ENCODE data around the gene CLSTN2. TPM values are rescaled to one million over a fixed set of nuclear protein-coding genes. Genes with fewer than 3 reads are reported as not detected.

CLSTN2 gene
- total RNA-seq, 1 donor from 2014 or later, result 11.8 TPM

DNA sequence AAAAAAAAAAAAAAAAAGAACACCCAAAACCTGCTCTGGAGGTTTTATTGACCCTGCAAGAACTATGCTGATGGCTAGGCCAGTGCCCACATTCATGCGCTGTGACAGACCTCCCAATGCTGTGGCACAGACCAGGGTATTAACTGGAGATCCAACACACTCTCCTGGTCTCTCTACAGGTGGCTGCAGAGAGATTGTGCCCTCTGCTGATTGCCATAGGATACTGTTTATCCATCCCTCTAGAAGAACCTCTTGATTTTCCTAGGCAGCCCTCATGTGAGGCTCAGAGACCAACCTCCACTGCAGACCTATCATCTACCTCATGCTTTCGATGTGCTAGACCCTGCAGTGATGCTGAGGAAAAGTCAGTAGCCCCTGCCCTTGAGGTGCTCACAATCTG, 617.4 kb downstream of the CLSTN2 start:
- FAIRE-seq (no peak), DNase-seq (ENCODE audit: low spot score in 2 of 2) (no peak)

DNA sequence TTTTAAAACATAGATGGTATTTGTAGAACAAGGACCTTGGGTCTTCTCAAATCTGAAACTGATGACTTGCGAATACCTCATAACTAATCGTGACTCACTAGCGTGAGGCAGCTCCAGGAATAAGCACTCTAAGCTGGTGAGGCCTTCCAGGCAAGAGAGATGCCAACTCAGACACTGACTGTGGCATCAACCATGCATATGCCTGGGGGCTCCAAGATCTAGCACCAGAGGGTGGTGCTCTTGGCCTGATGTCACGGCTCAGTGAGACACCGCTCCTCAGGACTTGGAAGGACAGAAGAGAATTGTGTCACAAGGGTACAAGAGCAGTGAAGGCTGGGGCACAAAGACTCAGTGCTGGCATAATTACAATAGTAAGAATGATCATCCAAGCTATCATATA, 617.9 kb downstream of the CLSTN2 start:
- no peak for FAIRE-seq
- no peak for DNase-seq (ENCODE audit: low spot score in 2 of 2)

DNA sequence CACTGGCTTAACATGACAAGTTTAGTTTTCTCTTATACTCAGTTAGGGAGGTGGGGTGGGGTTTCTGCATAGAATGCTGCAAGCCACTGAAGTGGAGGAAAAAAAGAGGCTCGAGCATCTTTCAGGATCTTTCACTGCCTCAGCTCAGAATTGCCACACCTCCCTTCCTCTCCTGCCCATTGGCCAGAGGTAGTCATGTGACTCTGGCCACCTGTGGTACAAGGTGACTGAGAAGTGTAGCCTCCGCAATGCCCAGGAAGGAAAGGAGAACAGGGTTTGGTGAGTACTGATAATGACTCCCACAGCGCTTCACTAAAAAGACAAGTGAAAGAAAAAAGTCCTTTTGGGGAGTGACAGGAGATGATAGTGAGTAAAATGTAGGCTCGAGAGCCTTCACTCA, 618.6 kb downstream of the CLSTN2 start:
- no peak for FAIRE-seq
- DNase-seq (ENCODE audit: low spot score in 2 of 2), result no peak

DNA sequence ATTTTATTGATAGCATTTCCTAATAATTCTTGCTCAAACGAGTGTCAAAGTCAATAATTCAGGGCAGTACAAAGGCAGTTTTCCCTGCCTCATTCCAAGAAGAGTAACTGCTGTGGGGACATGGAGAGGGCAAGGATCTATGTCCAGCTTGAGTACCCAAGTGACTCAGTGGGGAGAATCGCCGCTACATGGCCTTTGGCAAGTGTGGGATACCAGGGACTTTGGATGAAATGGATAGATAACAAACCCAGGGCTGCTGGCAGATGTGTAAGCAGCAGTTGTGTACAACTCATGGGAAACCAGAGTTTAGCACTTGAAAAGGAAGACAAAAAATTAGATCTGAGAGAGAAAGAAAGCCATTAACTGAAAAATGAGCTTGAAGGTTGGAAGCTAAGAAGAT, 620.7 kb downstream of the CLSTN2 start:
- FAIRE-seq (no peak), DNase-seq (ENCODE audit: low spot score in 2 of 2) (no peak)

DNA sequence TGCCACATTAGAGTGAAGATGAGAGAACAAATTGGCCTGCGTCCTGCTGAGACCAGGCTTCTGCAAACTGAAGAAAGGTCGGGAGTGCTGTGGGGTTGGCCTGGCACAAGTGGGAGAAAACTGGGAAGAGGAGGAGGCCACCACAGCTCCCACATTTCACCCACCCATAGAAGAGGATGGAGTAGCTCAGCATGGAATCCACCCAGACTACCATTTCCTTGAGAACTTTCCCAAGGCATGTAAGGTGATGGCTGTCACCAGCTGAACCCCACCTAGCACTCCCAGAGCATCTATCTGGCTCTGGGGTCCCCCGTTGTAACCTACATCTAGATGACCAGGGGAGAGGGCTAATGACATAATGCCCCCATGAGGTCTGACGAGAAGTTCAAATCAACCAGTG, 622.5 kb downstream of the CLSTN2 start:
- DNase-seq (ENCODE audit: low spot score in 2 of 2), result no peak
- no peak for FAIRE-seq

DNA sequence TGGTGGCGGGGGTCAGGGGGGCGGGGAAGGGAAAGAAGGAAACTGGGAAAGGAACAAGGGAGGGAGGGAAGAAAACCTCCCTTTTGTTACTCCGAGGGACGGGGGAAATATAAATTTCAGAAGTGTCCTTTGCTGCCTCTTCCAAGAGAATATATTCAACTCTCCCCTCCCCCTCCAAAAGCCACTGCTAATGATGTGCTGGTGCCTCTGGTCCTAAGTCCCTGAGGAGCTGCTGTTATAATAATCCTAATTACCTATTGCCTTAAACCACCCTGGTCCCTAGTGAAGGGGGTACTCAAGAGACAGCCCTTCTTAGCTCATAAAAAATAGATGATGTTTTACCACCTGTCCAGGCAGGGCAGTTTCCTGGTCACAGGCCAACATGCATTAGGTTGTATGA, 624.6 kb downstream of the CLSTN2 start:
- DNase-seq (ENCODE audit: low spot score in 2 of 2) (no peak), FAIRE-seq (no peak)

DNA sequence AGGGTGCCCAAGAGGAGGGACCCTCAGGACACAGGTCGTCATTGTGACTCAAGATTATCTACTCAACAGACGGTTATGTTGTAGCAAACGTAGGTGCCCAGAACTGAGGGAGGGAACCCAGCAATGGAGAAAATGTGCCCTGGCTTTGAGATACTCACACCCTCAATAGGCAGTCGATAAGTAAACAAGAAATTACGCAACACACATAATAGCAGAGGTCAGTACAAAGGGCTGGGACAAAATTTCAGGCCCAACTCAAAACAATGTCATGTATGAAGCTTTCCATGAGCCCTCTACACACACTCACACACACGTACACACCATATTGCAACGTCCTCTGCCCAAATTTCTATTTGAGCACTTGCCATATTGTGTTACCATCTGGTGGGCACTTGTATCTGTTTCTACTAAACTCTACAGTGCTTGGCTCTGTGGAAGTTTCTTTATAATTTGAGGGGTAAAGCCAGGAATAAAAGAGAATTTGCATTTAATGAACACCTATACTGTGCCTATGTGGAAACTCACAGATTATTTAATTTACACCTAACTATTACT, 628.3 kb downstream of the CLSTN2 start:
- DNase-seq (ENCODE audit: low spot score in 2 of 2), result no peak
- no peak for FAIRE-seq

DNA sequence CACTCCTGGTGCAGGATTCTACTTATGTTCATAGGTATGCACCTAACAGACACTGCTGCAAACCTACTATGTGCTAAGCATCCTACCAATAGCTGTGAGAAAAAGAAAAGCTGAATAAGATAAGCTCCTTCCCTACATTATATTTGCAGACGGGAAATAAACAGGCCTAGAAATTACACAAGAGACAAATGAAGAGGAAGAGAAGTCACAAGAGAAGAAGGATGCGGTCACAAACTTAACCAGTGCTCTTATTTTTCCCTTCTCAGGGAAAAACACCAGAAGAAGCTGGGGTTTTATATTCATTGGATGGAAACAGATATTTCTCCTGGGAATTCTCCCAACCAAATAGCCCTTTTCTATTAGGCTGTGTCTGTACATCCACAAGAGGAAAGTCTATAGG, 633.1 kb downstream of the CLSTN2 start:
- no peak for FAIRE-seq

DNA sequence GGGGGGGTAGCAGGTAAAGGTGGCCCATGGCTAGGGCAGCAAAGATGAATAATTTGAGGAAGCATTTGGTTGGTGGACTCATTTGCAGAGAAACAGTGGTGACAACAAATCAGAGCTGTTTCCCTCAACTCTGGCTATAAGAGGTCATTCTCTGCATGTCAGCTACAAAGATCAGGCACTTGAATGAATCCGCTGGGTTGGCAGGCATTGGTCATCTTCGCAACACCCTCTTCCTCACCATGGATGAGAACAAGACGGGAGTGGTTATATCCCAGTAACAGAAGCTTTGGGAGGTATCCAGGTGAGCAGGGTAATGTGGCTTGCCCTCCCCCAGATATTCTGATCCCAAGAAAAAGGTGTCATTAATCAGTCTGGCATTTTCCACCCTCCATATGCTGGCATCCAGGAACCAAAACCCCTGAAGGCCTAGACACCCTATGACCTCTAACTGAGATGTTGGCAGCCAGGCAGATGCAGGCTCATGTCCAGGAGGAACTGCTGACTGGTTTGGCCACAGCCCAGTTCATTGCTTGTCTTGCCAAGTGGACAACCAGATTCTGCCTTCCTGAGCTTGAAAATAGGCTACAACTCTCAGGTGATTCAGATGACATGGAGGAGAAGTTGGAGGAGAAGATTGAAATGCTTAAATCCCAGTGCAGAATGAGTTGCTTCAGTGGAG, 634.0 kb downstream of the CLSTN2 start:
- FAIRE-seq (no peak), DNase-seq (ENCODE audit: low spot score in 2 of 2) (no peak)

More for the DNA sequence above, 633.1 kb downstream of the CLSTN2 start:
- DNase-seq (ENCODE audit: low spot score in 2 of 2), result no peak

DNA sequence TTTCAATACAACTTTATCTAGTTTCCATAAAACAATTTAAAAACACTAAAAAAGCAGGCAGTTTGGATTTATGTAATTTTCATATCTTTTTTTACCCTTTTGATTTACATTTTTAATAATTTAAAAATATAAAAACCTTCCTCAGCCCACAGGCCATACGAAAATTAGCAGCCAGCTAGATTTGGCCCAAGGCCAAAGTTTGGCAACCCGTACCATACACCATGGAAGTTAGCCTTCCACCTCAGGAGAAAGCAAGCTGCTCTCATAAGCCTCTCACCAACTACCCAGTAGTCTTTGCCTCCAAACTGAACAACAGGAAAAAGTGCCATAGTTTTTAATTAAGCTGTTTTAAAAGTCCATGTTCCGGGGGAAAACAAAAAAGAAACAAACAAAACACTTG, 635.6 kb downstream of the CLSTN2 start:
- FAIRE-seq, result no peak
- DNase-seq (ENCODE audit: low spot score in 2 of 2), result no peak

DNA sequence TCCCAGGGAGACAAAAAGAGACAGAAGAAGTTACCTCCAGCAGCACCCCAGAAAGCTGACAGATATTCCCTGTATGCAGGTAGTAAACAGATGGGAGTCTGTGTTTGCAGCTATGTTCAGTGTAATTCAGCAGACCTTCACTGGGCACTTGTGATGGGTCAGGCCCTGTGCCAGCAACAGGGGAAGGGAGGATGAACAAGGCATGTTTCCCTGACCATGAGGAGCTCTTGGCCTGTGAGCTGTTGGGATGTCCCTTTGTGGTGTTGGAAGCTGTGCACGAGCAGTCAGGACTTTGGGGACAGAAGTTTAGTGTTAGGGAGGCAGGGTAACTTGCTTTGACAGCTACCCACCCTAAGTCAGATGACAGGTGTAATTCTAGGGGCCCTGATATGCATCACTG, 636.9 kb downstream of the CLSTN2 start:
- FAIRE-seq, result no peak
- DNase-seq (ENCODE audit: low spot score in 2 of 2), result no peak

DNA sequence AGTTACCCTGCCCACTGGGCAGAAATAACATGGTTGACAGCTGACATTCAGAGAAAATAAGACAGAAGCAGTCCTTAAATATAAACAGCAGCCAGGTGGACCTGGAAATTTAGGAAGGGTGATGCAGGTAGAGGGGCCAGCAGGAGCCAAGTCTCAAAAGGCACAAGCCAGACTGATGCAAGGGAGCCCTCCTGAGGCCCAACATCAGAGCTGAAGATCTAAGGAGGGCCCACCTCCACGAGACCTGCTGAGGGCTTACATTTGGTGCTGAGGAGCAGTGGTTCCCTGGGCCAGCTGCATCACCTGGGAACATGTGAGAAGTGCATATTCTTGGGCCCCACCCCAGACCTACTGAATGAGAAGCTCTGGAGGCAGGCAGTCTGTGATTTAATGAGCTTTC, 637.3 kb downstream of the CLSTN2 start:
- FAIRE-seq (no peak), DNase-seq (ENCODE audit: low spot score in 2 of 2) (no peak)

DNA sequence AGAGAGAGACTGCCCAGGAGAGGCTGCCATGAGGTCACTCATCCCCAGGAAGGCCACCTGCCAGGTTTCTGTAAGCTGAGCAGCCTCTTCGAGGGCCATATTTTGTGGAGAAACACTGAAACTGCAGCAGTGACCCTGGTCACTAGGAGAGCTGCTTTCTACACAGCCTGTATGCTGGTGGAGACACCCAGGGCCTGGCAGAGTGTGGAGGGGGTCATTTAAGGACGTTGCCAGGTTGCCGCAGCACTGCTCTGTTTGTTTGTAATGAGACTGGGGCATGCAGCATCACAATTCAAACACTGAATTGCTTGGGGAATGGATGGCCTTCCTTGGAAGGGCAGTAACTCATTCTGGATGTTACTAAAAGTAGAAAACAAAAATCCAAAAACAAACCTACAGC, 638.0 kb downstream of the CLSTN2 start:
- no peak for FAIRE-seq
- peak in 1 of 2 donors; percentile 19 for DNase-seq (ENCODE audit: low spot score in 2 of 2)

DNA sequence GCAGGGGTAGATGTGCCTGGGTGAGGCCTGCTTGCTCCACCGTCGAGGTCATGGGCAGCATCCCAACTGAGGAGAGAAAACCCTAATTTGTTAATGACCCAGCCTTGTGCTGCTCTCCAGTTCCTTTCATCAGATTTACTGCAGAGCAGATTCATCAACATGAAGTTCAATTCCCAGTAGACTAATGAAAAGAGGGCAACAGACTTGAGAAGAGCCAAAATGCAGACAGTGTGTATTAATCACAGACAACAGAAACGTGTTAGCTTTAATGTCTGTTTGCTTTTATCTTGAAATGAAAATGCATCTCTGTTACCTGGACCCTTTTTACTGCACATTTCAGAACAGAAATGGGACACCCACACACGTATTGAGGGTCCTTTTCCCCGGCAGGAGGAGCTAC, 639.4 kb downstream of the CLSTN2 start:
- DNase-seq (ENCODE audit: low spot score in 2 of 2), result no peak
- no peak for FAIRE-seq

DNA sequence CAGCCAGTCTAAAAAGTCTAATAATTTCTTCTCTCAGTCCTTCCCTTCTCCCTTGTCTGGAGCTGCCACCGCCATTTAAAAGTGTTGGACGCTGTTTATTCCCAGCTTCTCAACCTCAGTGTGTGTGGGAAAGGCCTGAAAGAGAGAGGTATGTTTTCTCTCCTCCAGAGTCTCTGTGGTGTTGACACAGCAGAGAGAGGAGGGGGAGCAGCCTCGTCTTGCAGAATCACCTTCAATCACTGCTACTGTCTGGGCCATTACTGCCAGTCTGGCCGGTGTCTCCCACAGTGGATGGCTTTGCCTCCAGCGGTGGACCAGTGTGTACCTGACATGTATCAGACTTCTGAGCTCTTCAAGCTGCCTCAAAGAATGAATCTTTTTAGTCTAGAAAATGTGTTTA, 641.5 kb downstream of the CLSTN2 start:
- FAIRE-seq, result no peak
- no peak for DNase-seq (ENCODE audit: low spot score in 2 of 2)

DNA sequence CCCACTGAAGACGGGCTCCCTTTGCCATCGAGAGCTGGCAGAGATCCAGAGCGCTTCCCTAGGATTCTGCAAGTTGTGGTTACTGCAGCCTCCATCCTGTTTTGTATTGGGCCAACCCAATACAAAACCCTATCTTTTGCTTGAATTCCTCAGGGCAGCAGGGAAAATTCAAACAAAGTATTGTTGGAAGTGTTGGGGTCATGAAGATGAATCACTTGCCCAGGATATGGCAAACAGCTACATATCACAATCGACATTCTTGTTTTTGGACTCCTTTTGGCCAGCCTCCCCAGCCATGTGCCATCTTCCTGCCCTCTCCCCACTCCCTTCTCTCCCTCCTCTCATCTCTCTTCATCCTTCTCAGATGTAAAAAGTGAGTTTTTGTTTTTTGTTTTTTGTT, 642.9 kb downstream of the CLSTN2 start:
- no peak for DNase-seq (ENCODE audit: low spot score in 2 of 2)
- no peak for FAIRE-seq

DNA sequence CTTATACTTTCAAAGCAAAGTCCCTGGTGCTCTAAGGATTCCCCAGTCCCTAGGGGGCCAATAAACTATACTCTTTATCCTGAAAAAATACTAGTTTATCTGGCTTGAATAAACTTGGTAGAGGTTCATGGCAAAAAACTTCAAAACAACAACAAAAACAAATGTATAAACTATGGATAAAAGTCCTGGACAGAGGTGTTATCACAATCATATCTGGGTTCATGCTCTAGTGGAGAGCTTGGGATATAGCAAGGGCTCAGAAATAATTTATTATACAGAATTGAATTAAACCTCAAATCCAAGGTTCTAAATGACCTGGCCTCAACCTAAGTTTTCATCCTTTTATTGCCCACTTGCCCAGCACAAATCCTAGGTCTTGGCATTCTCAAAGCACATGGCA, 644.3 kb downstream of the CLSTN2 start:
- no peak for FAIRE-seq

DNA sequence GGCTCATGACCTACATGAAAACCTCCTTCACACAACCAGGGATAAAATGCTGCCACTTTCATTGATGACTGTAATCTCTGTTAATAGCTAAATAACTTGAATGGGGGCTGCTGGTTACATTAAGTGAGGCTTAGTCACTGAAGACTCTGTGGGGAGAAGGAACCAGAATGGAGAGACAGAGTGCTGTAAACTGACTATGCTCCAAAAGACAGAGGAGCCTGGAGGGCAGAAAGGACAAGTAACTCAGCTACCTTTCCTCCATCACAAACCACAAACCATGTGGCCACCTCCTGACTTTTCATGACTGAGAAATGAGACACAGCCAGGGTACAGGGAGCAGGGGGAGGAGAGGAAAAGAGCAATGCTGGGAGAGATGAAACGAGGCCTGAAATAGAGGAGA, 645.8 kb downstream of the CLSTN2 start:
- no peak for FAIRE-seq
- DNase-seq (ENCODE audit: low spot score in 2 of 2), result no peak

More for the DNA sequence above, 644.3 kb downstream of the CLSTN2 start:
- DNase-seq (ENCODE audit: low spot score in 2 of 2), result no peak

DNA sequence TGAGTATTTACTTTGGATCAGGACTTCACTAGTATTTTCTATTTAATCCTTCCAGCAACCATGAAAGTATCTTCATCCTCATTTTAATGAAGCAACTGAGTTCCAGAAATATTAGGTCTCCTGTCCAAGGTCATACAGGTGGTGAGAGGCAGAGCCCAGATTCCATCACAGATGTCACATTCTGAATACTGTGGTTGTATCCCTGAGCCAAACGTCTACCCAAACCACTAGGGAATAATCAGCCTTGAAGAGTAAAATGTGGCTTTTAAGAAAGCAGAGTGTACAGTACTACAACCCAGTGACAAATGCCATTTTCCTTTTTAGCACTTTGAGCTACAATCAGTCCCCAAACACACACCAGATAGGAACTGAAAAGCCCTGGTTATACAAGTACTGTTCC, 649.6 kb downstream of the CLSTN2 start:
- FAIRE-seq (no peak), DNase-seq (ENCODE audit: low spot score in 2 of 2) (no peak)

DNA sequence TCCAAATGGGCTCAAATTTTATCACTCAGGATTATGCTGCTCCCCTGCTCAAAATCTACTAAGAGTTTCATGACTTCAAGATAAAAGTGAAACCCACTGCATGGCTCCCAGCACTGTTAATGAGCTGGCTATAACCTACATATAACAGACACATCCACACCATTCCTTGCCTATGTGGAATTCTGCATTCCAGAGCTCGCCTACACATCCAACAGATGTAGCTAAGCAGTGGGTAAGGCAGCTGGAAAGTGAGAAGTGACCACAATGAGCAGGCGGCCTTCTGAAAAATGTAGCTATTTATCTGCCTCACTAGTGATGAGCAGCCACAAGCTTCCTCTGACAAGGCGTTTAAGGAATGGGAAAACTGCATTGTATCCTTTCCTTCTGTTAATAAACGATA, 650.8 kb downstream of the CLSTN2 start:
- no peak for DNase-seq (ENCODE audit: low spot score in 2 of 2)
- no peak for FAIRE-seq

DNA sequence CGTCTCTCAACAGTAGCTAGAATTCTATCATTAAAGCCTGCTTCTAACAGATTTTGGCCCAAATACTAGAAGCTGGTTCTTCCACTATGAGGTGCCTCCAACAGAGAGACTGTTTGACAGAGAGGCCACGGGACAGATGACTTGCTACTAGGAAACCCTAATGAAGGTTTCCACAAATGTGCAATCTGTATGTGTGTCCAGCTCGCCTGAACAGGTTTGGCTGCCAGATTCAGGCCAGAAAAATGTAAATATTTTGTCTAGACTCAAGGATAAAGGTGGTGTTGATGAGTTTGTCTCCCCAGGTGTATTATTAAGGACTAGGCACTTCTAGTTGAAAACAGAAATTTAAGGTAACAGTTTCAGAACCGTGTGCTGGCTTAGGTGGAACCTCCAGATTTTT, 651.3 kb downstream of the CLSTN2 start:
- FAIRE-seq (no peak), DNase-seq (ENCODE audit: low spot score in 2 of 2) (no peak)

DNA sequence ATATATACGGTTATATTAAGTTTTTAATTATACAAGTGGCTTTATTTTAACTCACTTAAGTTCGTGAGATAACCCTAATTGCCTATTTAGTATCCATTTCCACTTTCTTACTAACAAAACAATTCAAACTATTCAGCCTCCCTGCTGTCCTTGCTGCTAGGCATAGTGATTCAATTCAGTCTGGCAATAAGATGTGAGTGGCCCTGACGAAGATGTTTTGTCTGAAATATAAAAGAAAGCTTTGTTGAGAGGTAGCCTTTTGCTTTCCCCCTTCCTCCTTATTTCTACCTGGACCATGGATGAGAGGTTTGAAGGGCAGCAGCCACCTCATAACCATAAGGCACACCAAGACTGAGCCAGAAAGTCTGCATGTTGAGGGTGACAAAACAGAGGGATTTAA, 653.6 kb downstream of the CLSTN2 start:
- no peak for FAIRE-seq
- DNase-seq (ENCODE audit: low spot score in 2 of 2), result no peak

DNA sequence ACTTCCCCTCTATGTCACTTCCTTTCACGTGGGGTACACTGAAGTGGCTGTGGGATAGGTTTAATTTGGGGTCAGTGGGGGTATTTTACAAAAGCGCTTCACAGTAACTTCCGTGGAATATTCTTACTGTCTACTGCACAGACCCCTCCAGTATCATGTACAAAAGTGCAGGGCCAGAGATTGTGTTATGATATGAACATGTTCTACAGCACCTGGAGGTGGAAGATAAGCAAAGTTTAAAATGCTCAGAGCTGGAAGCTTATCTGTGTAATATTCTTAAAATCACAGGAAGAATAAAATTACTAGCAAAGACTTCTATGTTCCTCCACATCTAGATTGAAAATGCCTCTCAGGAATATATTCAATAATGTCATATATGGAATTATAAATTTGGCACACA, 658.8 kb downstream of the CLSTN2 start:
- no peak for FAIRE-seq

More for the DNA sequence above, 658.8 kb downstream of the CLSTN2 start:
- no peak for DNase-seq (ENCODE audit: low spot score in 2 of 2)
